EH (cell line): Measurements from ENCODE around the gene RBCK1.
"Not testable (repeated sequence)": the region's sequence is repeated elsewhere in the genome, so short reads cannot be mapped to it uniquely, and the experiment has no call there.

Experiments
- DNase-seq: peaks from one replicate; pipeline ENCODE4 v3.0.0-alpha.2; 2015; ENCODE audit warnings: low read depth

Gene RBCK1

DNA sequence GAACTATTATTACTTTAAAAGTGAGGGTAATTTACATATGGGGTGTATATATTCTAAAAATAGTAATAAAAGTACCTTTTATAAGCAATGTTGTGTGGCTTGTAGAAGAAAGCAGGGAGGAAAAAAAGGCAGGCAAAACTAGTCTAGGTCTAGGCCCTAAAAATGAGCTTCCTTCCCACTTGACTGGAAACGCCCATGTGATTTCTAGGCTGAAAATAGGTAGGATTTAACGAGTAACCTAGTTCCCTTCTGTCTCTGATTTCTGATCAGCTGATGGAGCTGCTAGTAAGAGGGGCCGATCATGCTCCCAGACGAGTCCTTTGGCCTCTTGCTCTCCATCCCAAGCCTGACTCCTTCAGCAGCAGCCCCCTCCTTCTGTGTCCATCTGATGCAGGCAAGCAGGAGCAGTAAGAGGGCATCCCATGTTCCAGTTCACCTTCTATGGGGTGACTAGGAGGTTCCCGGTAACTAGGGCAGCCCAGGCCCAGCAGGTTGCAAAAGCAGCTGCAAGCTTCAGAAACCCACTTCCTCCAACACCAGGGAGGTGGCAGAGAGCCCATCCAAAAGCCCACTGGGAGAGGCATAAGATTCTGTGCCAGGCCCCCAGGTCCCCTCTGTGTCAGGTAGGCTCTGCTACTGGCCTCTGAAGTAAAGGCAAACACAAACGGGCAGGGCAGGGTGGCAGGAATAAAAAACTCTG lies 29.8 kb downstream of the RBCK1 start:
- no peak for DNase-seq

DNA sequence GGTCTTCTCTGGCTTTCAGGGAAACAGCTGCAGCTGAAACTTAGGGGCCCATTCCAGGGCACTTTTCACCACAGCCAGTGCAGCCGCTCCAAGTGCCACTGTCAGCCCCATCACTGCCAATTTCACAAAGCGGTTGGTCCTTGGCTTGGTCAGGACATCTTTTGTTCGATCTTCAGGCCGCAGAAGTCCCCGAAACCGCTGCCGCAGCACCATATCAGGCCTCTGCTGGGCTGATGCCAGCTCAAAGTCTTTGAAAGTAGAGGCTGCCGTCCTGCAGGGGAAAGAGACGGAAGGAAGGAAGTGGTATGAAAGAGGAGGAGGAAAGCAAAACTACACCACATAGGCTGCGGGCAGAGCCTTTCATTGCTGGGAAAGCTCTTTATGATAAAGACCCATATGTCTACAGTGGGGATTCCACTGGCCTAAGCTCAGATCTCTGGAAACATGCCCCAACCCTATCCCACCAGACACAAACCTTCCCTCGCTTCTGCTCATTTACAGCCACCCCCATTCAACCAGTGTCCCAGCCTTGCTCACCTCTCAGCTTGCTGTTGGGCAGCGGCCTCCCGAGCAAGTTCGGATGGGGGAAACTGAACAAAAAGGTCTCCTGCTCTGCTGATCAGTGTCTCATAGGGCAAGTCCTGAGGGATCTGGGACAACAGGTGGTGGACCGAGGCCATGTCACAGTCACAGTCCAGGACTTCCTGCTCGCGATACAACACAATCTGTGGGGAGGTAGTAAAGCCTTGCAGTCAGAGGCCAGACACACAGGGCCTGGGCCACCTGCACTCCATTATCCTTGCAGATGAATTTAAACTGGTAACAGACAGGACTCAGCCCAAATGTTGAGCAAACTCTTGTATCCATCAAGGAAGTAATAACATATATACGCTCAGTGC lies 30.7 kb downstream of the RBCK1 start:
- no peak for DNase-seq

GRCh38 chr20:440148-440547 lies 32.0 kb downstream of the RBCK1 start:
- no peak for DNase-seq

- DNase-seq: peak; percentile 35
Measured at GRCh38 chr20:440636-441035, 32.5 kb downstream of the RBCK1 start.

- no peak for DNase-seq
Measured at GRCh38 chr20:443223-443775, 35.2 kb downstream of the RBCK1 start.

GRCh38 chr20:444117-444516 lies 36.0 kb downstream of the RBCK1 start:
- DNase-seq: no peak

DNA sequence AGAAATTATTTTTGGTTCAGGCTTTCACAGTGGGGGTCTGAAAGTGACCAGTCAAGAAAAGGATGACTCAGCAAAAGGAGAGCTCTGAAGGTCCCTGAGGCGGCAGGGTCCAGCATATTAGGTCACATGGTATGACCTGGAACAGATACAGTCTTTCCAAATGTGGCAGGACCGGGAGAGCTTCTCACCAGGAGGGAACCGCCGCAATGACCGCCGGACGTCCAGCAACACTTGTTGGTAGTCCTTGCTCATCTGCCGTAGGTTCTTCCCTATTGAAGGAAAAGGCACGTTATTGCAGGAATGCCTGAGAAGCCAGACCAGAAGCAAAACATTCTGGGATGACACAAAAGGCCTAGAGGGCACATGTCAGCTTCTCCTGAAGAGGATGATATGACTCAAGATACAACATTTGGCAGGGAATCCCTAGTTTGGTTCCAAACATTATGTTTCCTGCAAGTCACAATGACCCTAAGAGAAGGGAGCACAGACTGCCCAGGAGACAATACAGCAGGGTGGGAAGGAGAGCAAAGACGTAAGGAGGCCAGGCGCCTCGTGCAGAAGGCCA lies 36.8 kb downstream of the RBCK1 start:
- DNase-seq: peak; percentile 97

GRCh38 chr20:445514-446336 lies 37.6 kb downstream of the RBCK1 start:
- DNase-seq: no peak

DNA sequence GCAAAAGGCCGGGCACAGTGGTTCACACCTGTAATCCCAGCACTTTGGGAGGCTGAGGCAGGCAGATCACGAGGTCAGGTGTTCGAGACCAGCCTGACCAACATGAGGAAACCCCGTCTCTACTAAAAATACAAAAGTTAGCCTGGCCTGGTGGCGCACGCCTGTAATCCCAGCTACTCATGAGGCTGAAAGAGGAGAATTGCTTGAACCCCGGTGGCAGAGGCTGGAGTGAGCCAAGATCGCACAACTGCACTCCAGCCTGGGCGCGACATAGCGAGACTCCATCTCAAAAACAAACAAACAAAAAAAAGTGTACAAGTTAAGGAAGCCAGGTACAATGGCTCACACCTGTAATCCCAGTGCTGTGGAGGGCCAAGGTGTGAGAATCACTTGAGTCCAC lies 43.9 kb downstream of the RBCK1 start:
- not testable (repeated sequence) for DNase-seq

DNA sequence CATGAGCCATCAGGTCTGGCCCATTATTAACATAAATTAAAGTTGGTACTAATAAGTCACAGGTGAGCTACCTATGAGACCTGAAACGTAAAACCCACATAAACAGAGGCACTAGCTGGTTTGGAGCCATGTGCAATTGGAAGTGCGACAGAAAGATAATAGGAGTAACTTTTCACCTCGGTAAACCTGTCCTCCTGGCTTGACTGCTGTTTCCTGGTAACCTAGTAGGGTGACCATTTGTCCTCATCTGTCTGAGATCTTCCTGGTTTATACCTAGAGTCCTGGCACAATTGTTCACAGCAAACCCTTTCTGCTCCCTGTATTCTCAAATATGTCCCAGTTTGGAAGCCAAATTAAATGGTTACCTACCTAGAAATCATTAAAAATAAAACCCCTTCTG lies 46.9 kb downstream of the RBCK1 start:
- no peak for DNase-seq

GRCh38 chr20:458776-459175 lies 50.7 kb downstream of the RBCK1 start:
- no peak for DNase-seq

- DNase-seq: no peak
Measured at GRCh38 chr20:460180-460579, 52.1 kb downstream of the RBCK1 start.

GRCh38 chr20:460707-461106 lies 52.6 kb downstream of the RBCK1 start:
- peak; percentile 36 for DNase-seq

- peak; percentile 71 for DNase-seq
Measured at GRCh38 chr20:461254-462198, 53.4 kb downstream of the RBCK1 start.

DNA sequence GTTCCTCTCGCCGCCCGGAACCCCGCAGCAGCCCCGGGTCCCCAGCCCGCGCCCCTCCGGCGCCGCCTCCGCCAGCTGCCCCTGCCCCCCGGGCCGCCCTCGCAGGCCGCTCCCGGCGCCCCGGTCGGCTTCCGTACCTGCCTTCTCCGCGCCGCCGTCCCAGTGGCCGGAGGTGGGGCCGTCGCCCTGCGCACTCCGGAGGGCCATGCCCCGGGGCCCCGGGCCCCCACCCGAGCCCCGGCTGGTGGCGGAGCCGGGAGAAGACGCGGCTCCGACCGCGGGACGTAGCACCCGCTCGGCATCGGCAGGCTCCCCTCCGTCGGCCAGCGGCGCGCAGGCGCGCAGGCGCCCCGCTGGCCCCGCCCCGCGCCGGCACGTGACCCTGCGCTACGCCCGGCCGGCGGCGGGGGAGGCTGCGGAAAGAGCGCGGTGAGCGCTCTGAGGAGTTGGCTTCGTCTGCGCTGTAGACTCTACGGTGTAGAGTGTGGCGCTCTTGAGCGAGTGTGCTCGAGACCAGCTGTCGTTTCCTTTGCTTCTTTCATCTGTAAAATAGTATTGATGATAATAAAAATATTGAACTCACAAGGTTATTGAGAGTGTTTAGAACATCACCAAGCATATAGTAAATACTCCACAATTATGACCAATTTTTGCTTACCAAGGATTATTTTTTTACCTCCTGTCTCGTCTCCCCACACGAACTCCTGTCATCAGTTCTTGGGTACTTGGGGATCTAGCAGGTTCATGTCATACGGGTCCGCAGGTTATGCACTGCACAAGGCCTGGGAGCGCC lies 54.3 kb downstream of the RBCK1 start, which contains the start of gene TBC1D20:
Gene TBC1D20, minus strand, starts transcription at position 335 of the 793 bp plus-strand sequence. Its CDS starts 128 bp downstream, at position 207.
- DNase-seq: peak; percentile 88

DNA sequence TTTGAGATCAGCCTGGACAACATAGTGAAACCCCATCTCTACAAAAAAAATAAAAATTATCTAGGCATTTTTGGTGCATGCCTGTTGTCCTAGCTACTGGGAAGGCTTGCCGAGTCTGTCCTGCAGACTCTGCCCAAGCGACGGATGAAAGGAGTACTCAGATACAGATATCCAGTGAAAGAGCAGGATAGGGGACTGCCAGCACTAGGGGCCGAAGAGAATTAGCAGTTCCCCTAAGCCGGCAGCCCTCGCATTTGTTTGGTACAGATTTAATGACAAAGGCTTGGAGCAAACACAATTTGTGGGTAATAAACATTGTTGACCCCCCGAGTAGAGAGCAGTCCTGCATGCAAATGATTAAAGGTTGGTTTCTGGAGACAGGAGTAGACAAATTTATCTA lies 59.7 kb downstream of the RBCK1 start:
- DNase-seq: no peak

DNA sequence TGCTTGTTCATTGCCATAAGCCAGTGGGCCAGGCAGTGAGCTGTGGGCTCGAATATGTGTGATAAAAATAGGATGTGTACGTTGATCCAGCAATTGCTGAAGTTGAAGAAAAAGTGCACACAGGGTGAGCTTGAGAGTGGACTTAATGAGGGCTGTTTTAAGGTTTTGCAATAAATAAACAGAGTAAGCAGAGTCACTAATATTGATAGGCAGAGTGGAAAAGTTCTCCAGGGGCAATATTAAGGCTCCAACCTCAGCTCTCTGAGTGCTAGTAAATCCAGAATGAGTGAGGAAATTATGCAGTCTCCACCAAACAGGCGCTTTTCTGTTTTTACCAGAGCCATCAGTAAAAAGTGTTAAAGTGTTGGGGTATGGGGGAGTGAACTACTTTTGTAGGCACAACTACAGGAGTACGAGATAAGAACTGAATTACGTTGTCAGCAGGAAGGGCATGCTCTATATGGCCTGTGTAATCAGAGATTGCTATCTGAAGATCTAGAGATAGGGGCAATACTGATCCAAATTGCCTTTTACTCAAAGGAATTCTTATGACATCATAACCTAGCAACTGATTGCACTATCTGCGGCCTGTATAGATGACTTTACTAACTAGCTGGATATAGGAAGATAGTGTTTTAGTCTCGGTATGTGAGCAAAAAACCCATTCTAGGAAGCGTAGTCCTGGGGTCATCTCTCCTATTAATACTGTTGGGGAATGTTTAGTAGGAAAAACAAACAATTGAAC lies 61.8 kb downstream of the RBCK1 start:
- no peak for DNase-seq

GRCh38 chr20:472137-472846 lies 64.2 kb downstream of the RBCK1 start:
- no peak for DNase-seq
